HG02798 (cell line): Measurements from ENCODE around the gene PCDHGA8.
"Not testable (repeated sequence)": the region's sequence is repeated elsewhere in the genome, so short reads cannot be mapped to it uniquely, and the experiment has no call there.

ENCODE experiments used
- ATAC-seq: cut with Tn5 transposase; IDR thresholded peaks from one replicate; pipeline ENCODE4 v1.9.1; 2021; ENCODE audit warnings: mild to moderate bottlenecking; ENCODE audit not compliant: unreplicated experiment, poor library complexity

PCDHGA8 gene

GRCh38 chr5:141392429-141393198 is at the start of gene PCDHGA8:
TSS of gene PCDHGA8 (plus strand) at chr5:141392633. CDS start at chr5:141392814, 181 bp downstream.
- no peak for ATAC-seq

GRCh38 chr5:141342773-141343172 is 49.7 kb upstream of the PCDHGA8 start:
- no peak for ATAC-seq

- no peak for ATAC-seq
Observed at GRCh38 chr5:141343242-141343952, 49.0 kb upstream of the PCDHGA8 start, which contains the start of gene PCDHGA3. TSS of gene PCDHGA3 (plus strand) at chr5:141343829. CDS start at chr5:141344034, 205 bp downstream.

GRCh38 chr5:141343953-141344463 is 48.4 kb upstream of the PCDHGA8 start:
- ATAC-seq: no peak

GRCh38 chr5:141345327-141345726 is 47.1 kb upstream of the PCDHGA8 start:
- ATAC-seq: no peak

GRCh38 chr5:141346017-141346416 is 46.4 kb upstream of the PCDHGA8 start:
- not testable (repeated sequence) for ATAC-seq

- ATAC-seq: no peak
Observed at GRCh38 chr5:141349917-141350619, 42.4 kb upstream of the PCDHGA8 start, which contains the start of gene PCDHGB1. TSS of gene PCDHGB1 (plus strand) at chr5:141350099. CDS start at chr5:141350261, 162 bp downstream.

- ATAC-seq: no peak
Observed at GRCh38 chr5:141351591-141351990, 40.8 kb upstream of the PCDHGA8 start.

- ATAC-seq: no peak
Observed at GRCh38 chr5:141354900-141355469, 37.4 kb upstream of the PCDHGA8 start, which contains the start of gene PCDHGA4. TSS of gene PCDHGA4 (plus strand) at chr5:141355021. CDS start at chr5:141355108, 87 bp downstream.

GRCh38 chr5:141355641-141356040 is 36.8 kb upstream of the PCDHGA8 start:
- ATAC-seq: no peak

GRCh38 chr5:141356133-141356532 is 36.3 kb upstream of the PCDHGA8 start:
- no peak for ATAC-seq

GRCh38 chr5:141356950-141357349 is 35.5 kb upstream of the PCDHGA8 start:
- ATAC-seq: no peak

GRCh38 chr5:141359790-141360426 is 32.5 kb upstream of the PCDHGA8 start, which contains the start of gene PCDHGB2:
TSS of gene PCDHGB2 (plus strand) at chr5:141359994. CDS start at chr5:141360136, 142 bp downstream.
- ATAC-seq: no peak

- ATAC-seq: no peak
Observed at GRCh38 chr5:141360685-141361084, 31.7 kb upstream of the PCDHGA8 start.

- ATAC-seq: no peak
Observed at GRCh38 chr5:141362719-141363118, 29.7 kb upstream of the PCDHGA8 start.

GRCh38 chr5:141363952-141364660 is 28.3 kb upstream of the PCDHGA8 start, which contains the start of gene PCDHGA5:
TSS of gene PCDHGA5 (plus strand) at chr5:141364162. CDS start at chr5:141364331, 169 bp downstream.
- ATAC-seq: no peak

GRCh38 chr5:141366016-141366896 is 26.2 kb upstream of the PCDHGA8 start:
- ATAC-seq: no peak
